GM12878 (cell line): Measurements from ENCODE around the gene CCDC83. TPM values are rescaled to one million over a fixed set of nuclear protein-coding genes. Genes with fewer than 3 reads are reported as not detected.

ENCODE experiments used
- ATAC-seq: fragments of 200-7000 bp; cut with Tn5 transposase; 3 replicates; pipeline ENCODE4 v1.9.1; 2020; ENCODE audit warnings: mild to moderate bottlenecking, moderate library complexity
- BruUV-seq: library from RNA; stranded (reverse); fragments of 400-500 nt; replicated peaks from 2 replicates; lab custom pipeline; 2021; lab: Mats Ljungman, UMichigan
- CTCF ChIA-PET: fragments of 300-600 bp; sonication (Branson Sonifier 250); formaldehyde crosslinking; extraction: SDS; loops from one replicate; lab custom pipeline; 2021; ENCODE audit warnings: inconsistent platforms; lab: Yijun Ruan, JAX
- POLR2A ChIA-PET: fragments of 350-600 bp; formaldehyde crosslinking; extraction: SDS; loops from one replicate; lab custom pipeline; 2021; ENCODE audit warnings: inconsistent platforms; lab: Charles Lee
- RAD21 ChIA-PET: fragments of 300-600 bp; sonication (Branson Sonifier 250); formaldehyde crosslinking; loops from one replicate; lab custom pipeline; 2023; ENCODE audit warnings: antibody characterized with exemption; ENCODE audit not compliant: unreplicated experiment; lab: Charles Lee
- SMC1A ChIA-PET: fragments of 300-600 bp; sonication (Branson Sonifier 250); formaldehyde crosslinking; loops from one replicate; lab custom pipeline; 2023; ENCODE audit not compliant: unreplicated experiment, uncharacterized antibody; lab: Charles Lee
- DNase-seq: peaks from one replicate; pipeline ENCODE4 v3.0.0-alpha.2; 2011; ENCODE audit warnings: low read depth, low spot score
- FAIRE-seq: peaks from 3 replicates; lab custom pipeline; 2011; peaks lifted over from hg19 to GRCh38; lab: Jason Lieb, UNC
- H2AFZ ChIP-seq: 2 replicates; pipeline ENCODE4 v1.6.0; 2011; ENCODE audit warnings: low read depth, low read length, control low read depth; ENCODE audit not compliant: control insufficient read depth
- H3K27ac ChIP-seq: 2 replicates; pipeline ENCODE4 v1.5.1; 2011; ENCODE audit warnings: control low read depth; ENCODE audit not compliant: control insufficient read depth, insufficient read depth
- H3K27me3 ChIP-seq, 2 experiments: replicated peaks in 1 of 2; 2 replicates each; pipeline versions ENCODE4 v1.6.0 to v1.6.1; 2011; ENCODE audit warnings: low read length in 1 of 2; ENCODE audit not compliant: control insufficient read depth in 2 of 2, insufficient read depth in 2 of 2
- H3K36me3 ChIP-seq, 2 experiments: 2 replicates each; pipeline ENCODE4 v1.5.1; 2011; ENCODE audit warnings: low read length in 1 of 2; ENCODE audit not compliant: control insufficient read depth in 2 of 2, insufficient read depth in 2 of 2
- H3K4me1 ChIP-seq: 2 replicates; pipeline ENCODE4 v1.6.1; 2011; ENCODE audit warnings: mild to moderate bottlenecking, low read length, moderate library complexity, mixed read lengths; ENCODE audit not compliant: control insufficient read depth, insufficient read depth
- H3K4me2 ChIP-seq: 2 replicates; pipeline ENCODE4 v1.6.0; 2011; ENCODE audit warnings: control low read depth; ENCODE audit not compliant: control insufficient read depth, insufficient read depth
- H3K4me3 ChIP-seq: fragments of 200-600 bp; sonication (generic); 2 replicates; pipeline ENCODE4 v1.5.1; 2016
- H3K79me2 ChIP-seq: 2 replicates; pipeline ENCODE4 v1.6.0; 2011; ENCODE audit warnings: low read length; ENCODE audit not compliant: control insufficient read depth, insufficient read depth
- H3K9ac ChIP-seq: 2 replicates; pipeline ENCODE4 v1.8.0; 2011; ENCODE audit warnings: low read length, control low read depth, mixed read lengths; ENCODE audit not compliant: control insufficient read depth, insufficient read depth
- H3K9me3 ChIP-seq: replicated peaks from 3 replicates; pipeline ENCODE4 v1.5.1; 2011; ENCODE audit warnings: mild to moderate bottlenecking, low read length; ENCODE audit not compliant: control insufficient read depth, insufficient read depth
- H4K20me1 ChIP-seq: 2 replicates; pipeline ENCODE4 v1.6.0; 2011; ENCODE audit not compliant: control insufficient read depth, insufficient read depth
- CHD4 ChIP-seq: fragments of 200-600 bp; sonication (generic); IDR thresholded peaks from 2 replicates; pipeline ENCODE4 v1.6.1; 2016; ENCODE audit warnings: mild to moderate bottlenecking
- CREM ChIP-seq: IDR thresholded peaks from 2 replicates; pipeline ENCODE4 v1.6.1; 2014; ENCODE audit warnings: antibody characterized with exemption, low read depth
- EED ChIP-seq: sonication (generic); IDR thresholded peaks from 2 replicates; pipeline ENCODE4 v1.6.1; 2016; ENCODE audit warnings: antibody characterized with exemption, low read depth
- HDAC6 ChIP-seq: fragments of 200-600 bp; sonication (generic); IDR thresholded peaks from one replicate; pipeline ENCODE4 v1.8.0; 2017; ENCODE audit warnings: antibody characterized with exemption; ENCODE audit not compliant: unreplicated experiment
- KAT2A ChIP-seq: conservative IDR thresholded peaks from 2 replicates; pipeline ENCODE4 v1.6.1; 2011; ENCODE audit warnings: low read depth, low read length; ENCODE audit not compliant: control insufficient read depth
- MXI1 ChIP-seq: fragments of 150-350 bp; IDR thresholded peaks from 2 replicates; pipeline ENCODE4 v1.6.1; 2011; ENCODE audit warnings: low read depth, mild to moderate bottlenecking, inconsistent platforms, low read length, improper control_type of control experiment
- REST ChIP-seq: IDR thresholded peaks from 2 replicates; pipeline ENCODE4 v1.6.1; 2012; ENCODE audit warnings: mild to moderate bottlenecking, low read depth, low read length
- RFX5 ChIP-seq: IDR thresholded peaks from 2 replicates; pipeline ENCODE4 v1.6.1; 2011; ENCODE audit warnings: low read depth, low read length, improper control_type of control experiment
- TAF1 ChIP-seq: IDR thresholded peaks from 2 replicates; pipeline ENCODE4 v1.6.1; 2011; ENCODE audit warnings: mild to moderate bottlenecking, low read depth, low read length, borderline replicate concordance
- TCF7 ChIP-seq: IDR thresholded peaks from 2 replicates; pipeline ENCODE4 v1.6.1; 2014; ENCODE audit warnings: antibody characterized with exemption, borderline replicate concordance
- ZNF274 ChIP-seq: IDR thresholded peaks from one replicate; pipeline ENCODE4 v1.8.0; 2011; ENCODE audit not compliant: insufficient read length, insufficient read depth
- WGBS: methylation state at CpG from one replicate; pipeline ENCODE4 v1.1.6; 2016; ENCODE audit warnings: low lambda C conversion rate; ENCODE audit not compliant: insufficient replicate concordance, insufficient coverage; ENCODE audit errors: missing lambda C conversion rate; 5-methylcytosine and 5-hydroxymethylcytosine counted together
- in situ Hi-C: fragments of 300-500 bp; cut with MboI; formaldehyde crosslinking; loops from 9 replicates; pipeline ENCODE4 v1.14.3; 2018; ENCODE audit warnings: mixed read lengths
- intact Hi-C: fragments of 100-400 bp; cut with micrococcal nuclease; formaldehyde crosslinking; loops from one replicate; pipeline ENCODE4 v1.14.2; 2022; ENCODE audit not compliant: unreplicated experiment
- polyA plus RNA-seq, 11 experiments: library from polyadenylated mRNA; depleted of rRNA in 4 of 11; unstranded in 6 of 11; stranded (reverse) in 5 of 11; fragments of >200 nt; fragmentation: Nextera tagmentation in 4 of 11; fragmentation: Illumina TruSeq in 1 of 11; extraction: Ambion mirVana in 4 of 11; extraction: Trizol in 1 of 11; gene quantifications; 1 replicate in 1 of 11; 2 replicates in 10 of 11; pipeline versions ENCODE4 v1.2.1 to v1.2.3, GENCODE V29; 2011 to 2016; ENCODE audit warnings: inconsistent platforms in 2 of 11, missing spikeins in 2 of 11, low read depth in 1 of 11
- total RNA-seq, 4 experiments: library from RNA; depleted of rRNA in 3 of 4; stranded (reverse); fragments of >200 nt in 3 of 4; fragmentation: Illumina TruSeq in 1 of 4; extraction: Trizol in 1 of 4; gene quantifications; 2 replicates each; pipeline versions ENCODE4 v1.2.1 to v1.2.3, GENCODE V29; 2013 to 2021
- TF ChIP-seq, protein P1 (sequence below): IDR thresholded peaks from 2 replicates; pipeline ENCODE4 v1.6.1; 2011; ENCODE audit warnings: borderline replicate concordance, low read depth, mild to moderate bottlenecking, moderate library complexity, mixed read lengths, low read length; ENCODE audit not compliant: insufficient read depth; ENCODE audit errors: extremely low read length

CCDC83 gene
- total and polyA plus RNA-seq, 10 of the 15 experiments (the other 5 are each of a cell fraction or from before 2014, with no cell fraction given) = not detected

DNA sequence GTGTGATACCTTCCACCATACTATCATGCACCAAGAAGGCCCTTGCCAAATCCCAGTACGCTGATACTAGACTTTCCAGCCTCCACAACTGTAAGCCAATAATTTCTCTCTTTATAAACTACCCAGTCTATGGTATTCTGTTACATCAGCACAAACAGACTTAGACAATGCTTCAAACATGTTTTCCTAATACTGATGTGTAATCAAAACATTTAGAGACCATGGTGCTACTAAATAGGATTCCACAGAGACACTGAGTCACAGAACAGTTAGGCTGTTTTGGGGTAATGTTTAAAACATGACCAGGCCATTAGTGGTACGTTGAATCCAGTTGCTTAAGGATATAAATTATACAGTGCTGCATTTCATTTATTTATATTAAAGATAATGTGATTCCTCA lies 110.0 kb downstream of the CCDC83 start:
- ChIA-PET CTCF (interaction anchor here (0.9 kb wide), 1 partner anchor 9 kb away, joined by 3 read pairs; no protein-coding TSS in a partner anchor), RAD21 (no interaction called here), SMC1A (no interaction called here), POLR2A (no interaction called here)
- H3K9me3 ChIP-seq = no peaks in the 10 kb centered on the region
- BruUV-seq = no TSS peak
- peaks cover 7% of the 10 kb centered on the region for H3K4me1 ChIP-seq
- peaks cover 2 to 39% of the 10 kb centered on the region in 2 experiments for H3K36me3 ChIP-seq
- in situ Hi-C loops = no loop called here
- H3K27ac ChIP-seq = no peak overlapping the region
- 96% methylated on average over 2 of the region's 2 CpGs for WGBS
- no peak for TF ChIP-seq REST
- no peak for TF ChIP-seq EED
- no peak for TF ChIP-seq MXI1
- no peak for TF ChIP-seq CREM
- TF ChIP-seq KAT2A = no peak
- TF ChIP-seq TCF7 = no peak
- TF ChIP-seq HDAC6 = no peak
- no peak for TF ChIP-seq ZNF274
- TF ChIP-seq TAF1 = no peak
- no peak for TF ChIP-seq CHD4
- no peak for TF ChIP-seq RFX5
- TF ChIP-seq, protein P1, sequence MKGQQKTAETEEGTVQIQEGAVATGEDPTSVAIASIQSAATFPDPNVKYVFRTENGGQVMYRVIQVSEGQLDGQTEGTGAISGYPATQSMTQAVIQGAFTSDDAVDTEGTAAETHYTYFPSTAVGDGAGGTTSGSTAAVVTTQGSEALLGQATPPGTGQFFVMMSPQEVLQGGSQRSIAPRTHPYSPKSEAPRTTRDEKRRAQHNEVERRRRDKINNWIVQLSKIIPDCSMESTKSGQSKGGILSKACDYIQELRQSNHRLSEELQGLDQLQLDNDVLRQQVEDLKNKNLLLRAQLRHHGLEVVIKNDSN = no peak
- no peaks in the 10 kb centered on the region for H3K27me3 ChIP-seq
- no peak overlapping the region for H2AFZ ChIP-seq
- intact Hi-C loops = no loop called here
- no peaks in the 10 kb centered on the region for H4K20me1 ChIP-seq
- ATAC-seq (no peak), DNase-seq (no peak), FAIRE-seq (no peak)
- no peak overlapping the region for H3K9ac ChIP-seq
- H3K4me3 ChIP-seq = no peak overlapping the region
- H3K79me2 ChIP-seq = peaks cover 2% of the 10 kb centered on the region
- no peak overlapping the region for H3K4me2 ChIP-seq
